GM12801 (cell line): ENCODE measurements around the gene ARAF.

Source experiments
- TF ChIP-seq, protein P1 (sequence below): IDR thresholded peaks from one replicate; pipeline ENCODE4 v1.5.1; 2011; ENCODE audit warnings: control low read depth; ENCODE audit not compliant: insufficient read length; ENCODE audit errors: extremely low read depth

ARAF gene

DNA sequence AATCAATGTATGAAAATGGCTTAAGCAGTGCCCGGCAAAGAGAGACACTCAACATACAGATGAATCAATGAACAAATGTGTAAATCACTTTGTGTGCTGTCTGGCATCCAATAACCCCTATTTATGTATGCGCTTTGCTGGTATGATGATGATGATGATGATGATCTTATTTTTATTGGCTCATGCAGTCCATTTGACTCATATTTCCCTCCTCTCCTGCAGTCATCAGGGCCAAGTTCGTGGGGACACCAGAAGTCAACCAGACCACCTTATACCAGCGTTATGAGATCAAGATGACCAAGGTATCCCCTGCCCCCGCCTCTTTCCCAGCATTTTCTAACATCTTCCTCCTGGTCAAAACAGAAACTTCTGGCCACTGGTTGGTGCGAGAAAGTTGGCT is 23.7 kb downstream of the ARAF start:
- TF ChIP-seq, protein P1, sequence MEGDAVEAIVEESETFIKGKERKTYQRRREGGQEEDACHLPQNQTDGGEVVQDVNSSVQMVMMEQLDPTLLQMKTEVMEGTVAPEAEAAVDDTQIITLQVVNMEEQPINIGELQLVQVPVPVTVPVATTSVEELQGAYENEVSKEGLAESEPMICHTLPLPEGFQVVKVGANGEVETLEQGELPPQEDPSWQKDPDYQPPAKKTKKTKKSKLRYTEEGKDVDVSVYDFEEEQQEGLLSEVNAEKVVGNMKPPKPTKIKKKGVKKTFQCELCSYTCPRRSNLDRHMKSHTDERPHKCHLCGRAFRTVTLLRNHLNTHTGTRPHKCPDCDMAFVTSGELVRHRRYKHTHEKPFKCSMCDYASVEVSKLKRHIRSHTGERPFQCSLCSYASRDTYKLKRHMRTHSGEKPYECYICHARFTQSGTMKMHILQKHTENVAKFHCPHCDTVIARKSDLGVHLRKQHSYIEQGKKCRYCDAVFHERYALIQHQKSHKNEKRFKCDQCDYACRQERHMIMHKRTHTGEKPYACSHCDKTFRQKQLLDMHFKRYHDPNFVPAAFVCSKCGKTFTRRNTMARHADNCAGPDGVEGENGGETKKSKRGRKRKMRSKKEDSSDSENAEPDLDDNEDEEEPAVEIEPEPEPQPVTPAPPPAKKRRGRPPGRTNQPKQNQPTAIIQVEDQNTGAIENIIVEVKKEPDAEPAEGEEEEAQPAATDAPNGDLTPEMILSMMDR: no peak

DNA sequence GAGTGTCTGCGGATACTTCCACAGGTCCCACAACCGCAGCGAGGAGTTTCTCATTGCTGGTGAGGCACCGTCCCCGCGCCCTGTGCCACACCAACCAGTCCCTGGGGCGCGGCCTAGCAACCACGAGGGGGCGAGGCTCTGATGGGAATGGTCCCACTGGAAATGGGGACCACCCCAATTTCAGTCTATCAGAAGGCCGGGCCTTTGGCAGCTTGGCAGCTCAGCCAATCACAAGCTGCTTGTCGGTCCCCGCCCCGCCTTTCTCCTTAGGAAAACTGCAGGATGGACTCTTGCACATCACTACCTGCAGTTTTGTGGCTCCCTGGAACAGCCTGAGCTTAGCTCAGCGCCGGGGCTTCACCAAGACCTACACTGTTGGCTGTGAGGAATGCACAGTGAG is 24.3 kb downstream of the ARAF start:
- TF ChIP-seq, protein P1: no peak

DNA sequence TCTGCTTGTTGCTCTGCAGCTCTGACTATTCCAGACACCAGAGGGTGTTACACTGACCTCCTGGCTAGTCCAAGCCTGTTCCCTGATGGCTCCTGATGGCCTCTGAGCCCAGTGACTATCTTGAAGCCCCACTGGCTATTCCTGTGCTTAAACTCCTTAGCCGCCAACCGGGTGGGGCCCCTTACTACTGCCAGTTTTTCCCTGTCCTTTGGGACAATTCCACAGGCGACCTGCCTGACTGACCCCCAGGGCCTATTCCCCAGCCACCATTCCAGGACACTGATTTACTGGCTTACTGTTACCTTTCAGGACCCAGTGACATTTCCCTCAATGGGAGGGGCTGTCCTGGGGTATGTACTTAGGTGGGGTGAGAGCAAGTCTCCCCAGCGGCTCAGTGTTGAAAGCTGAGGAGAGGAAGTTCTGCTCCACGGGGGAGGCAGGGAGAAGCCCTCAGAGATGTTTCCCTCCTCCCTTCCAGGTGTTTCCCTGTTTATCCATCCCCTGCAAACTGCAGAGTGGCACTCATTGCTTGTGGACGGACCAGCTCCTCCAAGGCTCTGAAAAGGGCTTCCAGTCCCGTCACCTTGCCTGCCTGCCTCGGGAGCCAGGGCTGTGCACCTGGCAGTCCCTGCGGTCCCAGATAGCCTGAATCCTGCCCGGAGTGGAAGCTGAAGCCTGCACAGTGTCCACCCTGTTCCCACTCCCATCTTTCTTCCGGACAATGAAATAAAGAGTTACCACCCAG is 25.2 kb downstream of the ARAF start:
- TF ChIP-seq, protein P1: no peak

DNA sequence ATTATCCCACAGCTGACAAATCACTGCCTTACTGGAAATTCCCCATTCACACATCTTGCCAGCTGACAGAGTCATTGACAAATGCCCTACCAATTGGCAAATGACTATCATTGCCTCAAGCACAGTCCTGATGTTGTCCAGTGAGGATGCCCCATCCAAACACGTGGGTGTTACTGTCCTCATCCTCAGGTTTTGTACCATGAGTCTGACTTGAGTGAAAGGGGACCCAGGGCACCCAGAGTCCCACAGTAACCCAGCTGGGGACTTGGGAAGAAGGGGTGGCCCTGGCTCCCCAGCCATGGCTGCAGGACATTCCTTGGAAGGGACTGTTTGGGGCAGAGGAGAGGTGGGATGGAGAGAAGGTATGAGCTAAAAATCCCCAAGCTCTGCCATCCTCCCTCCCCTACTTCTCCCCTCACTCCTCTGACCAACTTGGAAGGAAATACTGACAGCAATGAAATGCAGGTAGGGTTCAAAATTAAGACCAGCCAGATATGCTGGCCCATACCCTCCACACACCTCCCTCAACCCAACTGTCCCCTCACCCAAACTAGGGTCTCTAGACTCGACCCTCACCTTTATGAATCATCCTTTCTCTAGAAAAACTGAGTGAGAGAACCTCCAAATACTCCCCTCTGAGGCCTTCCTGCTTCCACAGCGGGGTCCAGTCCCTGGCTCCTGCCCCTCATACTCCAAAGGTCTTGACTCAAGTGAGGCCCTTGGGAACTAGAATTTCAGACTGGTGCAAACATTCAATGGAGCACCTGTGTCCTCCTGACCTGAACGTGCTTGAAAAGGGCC is 26.3 kb downstream of the ARAF start:
- TF ChIP-seq, protein P1: no peak

DNA sequence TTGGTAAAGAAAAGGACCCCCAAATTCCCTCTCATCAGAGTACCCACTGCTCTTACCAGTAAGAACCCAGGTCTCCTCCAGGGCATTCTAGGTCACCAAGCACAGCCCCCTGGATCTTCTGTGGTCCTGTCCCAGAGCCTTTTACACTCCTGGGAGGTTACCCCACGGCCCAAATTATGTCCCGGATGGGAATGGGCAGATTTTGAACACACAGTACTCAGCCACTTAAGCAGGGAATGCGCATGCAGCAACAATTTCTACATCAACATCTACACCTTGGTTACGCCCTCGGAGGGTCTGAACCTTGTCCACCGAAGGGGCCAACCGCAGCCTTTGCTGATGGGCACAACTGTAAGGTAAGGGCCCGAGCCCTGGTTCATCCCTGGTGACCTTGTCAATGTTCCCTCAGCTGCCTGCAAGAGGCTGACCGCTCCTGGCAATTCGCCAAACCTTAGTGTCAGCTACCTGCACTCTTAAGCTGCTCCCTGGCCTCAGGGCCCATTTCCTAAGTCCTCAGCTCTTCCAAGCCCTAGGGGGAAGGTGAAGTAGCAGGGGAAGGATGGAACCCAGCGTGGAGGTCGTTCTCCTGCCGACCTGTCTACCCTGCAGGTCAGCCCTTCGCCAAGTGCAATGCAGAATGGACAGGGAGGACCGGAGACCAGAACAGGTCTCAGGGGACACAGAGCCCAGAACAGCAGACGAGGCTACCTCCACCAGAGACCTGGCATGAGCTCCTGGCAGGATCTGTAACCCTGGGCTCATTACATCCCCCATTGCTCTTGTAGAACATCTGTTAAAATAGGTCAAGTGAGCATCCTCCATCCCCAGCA is 27.1 kb downstream of the ARAF start:
- TF ChIP-seq, protein P1: no peak

DNA sequence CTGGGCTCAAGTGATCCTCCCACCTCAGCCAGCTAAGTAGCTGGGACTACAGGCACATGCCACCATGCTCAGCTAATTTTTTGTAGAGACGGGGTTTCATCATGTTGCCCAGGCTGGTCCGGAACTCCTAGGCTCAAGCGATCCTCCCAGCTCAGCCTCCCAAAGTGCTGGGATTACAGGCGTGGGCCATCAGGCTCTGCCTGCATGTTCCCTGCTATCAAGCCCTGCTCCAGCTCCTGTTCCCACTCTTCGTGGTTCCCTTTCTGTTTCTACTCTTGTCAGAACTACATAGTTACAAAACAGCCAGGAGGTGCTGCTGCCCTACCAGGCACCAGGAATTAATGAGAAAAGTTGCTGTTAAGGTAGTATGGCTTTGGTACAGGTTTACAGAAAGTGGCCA is 30.0 kb downstream of the ARAF start:
- TF ChIP-seq, protein P1: no peak

DNA sequence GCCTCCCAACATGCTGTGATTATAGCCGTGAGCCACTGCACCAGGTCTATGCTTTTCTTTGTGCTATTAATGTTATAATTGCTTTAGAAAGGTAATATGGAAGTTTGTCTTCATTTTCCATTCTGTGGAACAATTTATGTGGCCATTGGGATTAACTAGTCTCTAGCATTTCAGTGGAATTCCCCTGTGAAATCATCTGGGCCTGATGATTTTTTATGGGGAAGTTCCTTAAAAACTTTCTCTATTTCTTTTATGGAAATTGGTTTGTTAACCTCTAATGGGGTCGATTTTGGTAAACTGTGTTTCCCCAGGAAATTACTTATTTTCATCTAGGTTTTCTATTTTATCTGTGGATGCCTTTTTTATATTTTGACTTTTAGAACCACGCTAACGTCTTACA is 32.5 kb downstream of the ARAF start:
- TF ChIP-seq, protein P1: no peak
